GM21447 (cell line): ENCODE results near the gene EMC1.
"Not testable (repeated sequence)": the region's sequence is repeated elsewhere in the genome, so short reads cannot be mapped to it uniquely, and the experiment has no call there.

Source experiments
- ATAC-seq: cut with Tn5 transposase; IDR thresholded peaks from one replicate; pipeline ENCODE4 v1.9.1; 2021; ENCODE audit not compliant: unreplicated experiment

The EMC1 gene

GRCh38 chr1:19260211-19261138 is 9.2 kb upstream of the EMC1 start:
- no peak for ATAC-seq

- no peak for ATAC-seq
Observed at GRCh38 chr1:19258353-19258752, 7.0 kb upstream of the EMC1 start.

- no peak for ATAC-seq
Observed at GRCh38 chr1:19257178-19257914, 6.0 kb upstream of the EMC1 start.

- not testable (repeated sequence) for ATAC-seq
Observed at GRCh38 chr1:19256301-19256700, 5.0 kb upstream of the EMC1 start.

- no peak for ATAC-seq
Observed at GRCh38 chr1:19255288-19255687, 4.0 kb upstream of the EMC1 start.

- no peak for ATAC-seq
Observed at GRCh38 chr1:19254416-19254815, 3.1 kb upstream of the EMC1 start.

GRCh38 chr1:19250629-19251304 is 557 bp downstream of the EMC1 start:
- no peak for ATAC-seq

GRCh38 chr1:19240673-19241538 is 10.4 kb downstream of the EMC1 start:
- ATAC-seq, result no peak

GRCh38 chr1:19239876-19240275 is 11.4 kb downstream of the EMC1 start:
- ATAC-seq, result no peak

- no peak for ATAC-seq
Observed at GRCh38 chr1:19234224-19234623, 17.1 kb downstream of the EMC1 start.

- no peak for ATAC-seq
Observed at GRCh38 chr1:19232524-19232846, 18.8 kb downstream of the EMC1 start.

- not testable (repeated sequence) for ATAC-seq
Observed at GRCh38 chr1:19231736-19232523, 19.4 kb downstream of the EMC1 start.

GRCh38 chr1:19229828-19230325 is 21.4 kb downstream of the EMC1 start:
- ATAC-seq, result no peak

- no peak for ATAC-seq
Observed at GRCh38 chr1:19229229-19229628, 22.1 kb downstream of the EMC1 start.

- no peak for ATAC-seq
Observed at GRCh38 chr1:19222979-19223824, 28.1 kb downstream of the EMC1 start.

- ATAC-seq, result no peak
Observed at GRCh38 chr1:19222573-19222972, 28.8 kb downstream of the EMC1 start.

- ATAC-seq, result no peak
Observed at GRCh38 chr1:19220991-19221390, 30.3 kb downstream of the EMC1 start.

- no peak for ATAC-seq
Observed at GRCh38 chr1:19220080-19220846, 31.1 kb downstream of the EMC1 start.
